DMS 273 (cell line): ENCODE measurements around the gene ASB10.

Experiments used
- DNase-seq: peaks from one replicate; lab custom pipeline; 2025; ENCODE audit not compliant: unreplicated experiment; lab: John Stamatoyannopoulos, UW

Gene ASB10

DNA sequence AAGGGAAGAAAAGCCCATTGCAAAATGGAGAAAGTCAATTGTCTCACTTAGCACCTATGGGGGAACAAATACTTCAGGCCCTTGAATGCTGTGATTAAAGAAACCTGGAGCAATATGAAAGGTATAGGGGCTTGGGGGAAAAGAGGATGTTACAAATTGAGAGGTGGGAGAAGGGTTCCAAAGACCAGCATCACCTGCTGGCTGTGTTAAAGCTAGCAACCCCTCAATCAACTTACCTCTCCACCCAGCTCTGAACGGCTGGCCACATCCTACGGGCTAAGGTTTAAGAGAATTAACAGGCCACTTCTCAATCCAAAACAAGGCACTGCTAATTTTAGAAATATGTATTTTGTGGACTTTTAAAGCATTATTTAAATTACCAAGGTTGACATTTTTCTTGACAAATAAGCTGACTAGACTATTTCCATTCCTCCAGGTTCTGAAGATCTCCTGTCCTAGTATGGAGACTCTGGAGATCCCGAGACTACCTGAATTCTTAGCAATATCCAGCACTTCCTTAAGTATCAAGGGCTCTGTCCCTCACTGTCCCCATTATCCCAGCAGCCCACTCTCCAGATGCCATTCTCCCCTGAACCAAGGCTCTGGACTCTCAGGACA lies 24.2 kb upstream of the ASB10 start:
- no peak for DNase-seq

GRCh38 chr7:151210087-151210854 lies 23.2 kb upstream of the ASB10 start, which contains the start of gene H2BK1:
H2BK1 (minus strand) TSS chr7:151210488; CDS start chr7:151210318, 170 bp downstream.
- DNase-seq = no peak

DNA sequence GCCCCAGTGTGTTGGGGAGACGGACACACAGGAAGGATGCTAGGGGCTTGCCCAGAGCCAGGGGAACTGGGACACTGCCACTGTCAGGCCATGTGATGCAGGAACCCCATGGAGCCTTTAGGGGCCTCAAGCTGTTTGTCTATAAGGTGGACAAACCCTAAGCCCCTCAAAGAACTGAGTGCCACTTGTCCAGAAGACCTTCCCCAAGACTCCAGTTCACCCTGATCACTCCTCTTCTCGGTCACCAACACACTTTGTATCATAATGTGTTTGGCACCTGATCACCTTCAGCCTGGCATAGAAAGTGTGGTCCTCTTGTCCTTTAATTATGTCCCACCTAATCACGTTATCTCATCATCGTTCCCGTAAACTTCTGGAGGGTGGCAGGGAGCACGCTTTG lies 22.5 kb upstream of the ASB10 start:
- no peak for DNase-seq

- no peak for DNase-seq
Observed at GRCh38 chr7:151208253-151208862, 21.3 kb upstream of the ASB10 start.

DNA sequence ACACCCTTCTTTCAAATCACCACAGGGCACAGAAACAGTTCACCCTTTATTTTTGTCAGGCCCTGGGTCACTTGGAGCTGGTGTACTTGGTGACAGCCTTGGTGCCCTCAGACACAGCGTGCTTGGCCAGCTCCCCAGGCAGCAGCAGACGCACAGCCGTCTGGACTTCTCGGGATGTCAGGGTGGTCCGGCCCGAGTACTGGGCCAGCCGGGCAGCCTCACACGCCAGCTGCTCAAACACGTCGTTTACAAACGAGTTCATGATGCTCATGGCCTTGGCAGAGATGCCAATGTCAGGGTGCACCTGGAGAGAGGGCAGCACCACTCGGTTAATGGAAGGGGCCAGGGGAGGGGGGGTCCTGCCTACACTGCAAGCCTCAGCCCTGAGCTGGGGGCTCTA lies 20.8 kb upstream of the ASB10 start:
- DNase-seq = no peak

GRCh38 chr7:151207315-151207714 lies 20.3 kb upstream of the ASB10 start:
- DNase-seq = no peak

DNA sequence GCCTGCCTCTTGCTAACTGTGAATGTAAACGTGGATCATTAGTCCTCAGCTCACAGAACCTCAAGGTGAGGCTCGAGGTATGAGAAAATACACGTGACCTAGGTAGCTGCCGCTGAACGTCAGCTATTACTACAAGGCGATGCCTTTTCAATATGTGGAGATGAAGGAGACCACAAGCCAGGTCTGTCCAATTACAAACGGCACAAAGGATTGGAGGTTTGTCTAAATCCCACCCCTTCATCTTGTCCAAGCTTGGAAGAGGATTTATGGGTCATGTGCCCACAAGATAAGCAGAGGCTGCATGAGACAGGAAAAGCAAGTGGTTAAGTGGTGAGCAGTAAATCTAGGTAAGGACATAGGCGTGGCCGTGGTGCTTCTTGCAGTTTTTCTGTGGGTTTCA lies 19.9 kb upstream of the ASB10 start:
- DNase-seq = no peak

DNA sequence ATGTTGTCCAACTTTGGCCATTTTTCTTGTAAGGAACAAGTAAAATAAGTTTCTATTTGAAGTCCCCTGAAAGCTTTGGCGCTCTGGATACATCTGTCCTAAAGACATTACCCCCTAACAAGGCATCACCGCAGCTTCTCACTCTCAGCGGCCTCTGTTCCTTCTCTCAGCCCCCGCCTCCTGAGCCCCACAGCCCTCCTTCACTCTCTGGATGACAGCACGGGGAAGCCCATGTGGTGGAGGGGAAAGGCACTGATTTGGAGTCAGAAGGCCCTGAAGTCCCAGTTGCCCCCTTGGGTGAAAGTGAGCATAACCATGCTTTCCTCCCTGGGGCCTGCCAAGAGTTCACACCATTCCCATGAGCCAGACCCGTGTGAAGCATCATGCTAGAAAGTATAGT lies 18.7 kb upstream of the ASB10 start:
- DNase-seq = no peak

DNA sequence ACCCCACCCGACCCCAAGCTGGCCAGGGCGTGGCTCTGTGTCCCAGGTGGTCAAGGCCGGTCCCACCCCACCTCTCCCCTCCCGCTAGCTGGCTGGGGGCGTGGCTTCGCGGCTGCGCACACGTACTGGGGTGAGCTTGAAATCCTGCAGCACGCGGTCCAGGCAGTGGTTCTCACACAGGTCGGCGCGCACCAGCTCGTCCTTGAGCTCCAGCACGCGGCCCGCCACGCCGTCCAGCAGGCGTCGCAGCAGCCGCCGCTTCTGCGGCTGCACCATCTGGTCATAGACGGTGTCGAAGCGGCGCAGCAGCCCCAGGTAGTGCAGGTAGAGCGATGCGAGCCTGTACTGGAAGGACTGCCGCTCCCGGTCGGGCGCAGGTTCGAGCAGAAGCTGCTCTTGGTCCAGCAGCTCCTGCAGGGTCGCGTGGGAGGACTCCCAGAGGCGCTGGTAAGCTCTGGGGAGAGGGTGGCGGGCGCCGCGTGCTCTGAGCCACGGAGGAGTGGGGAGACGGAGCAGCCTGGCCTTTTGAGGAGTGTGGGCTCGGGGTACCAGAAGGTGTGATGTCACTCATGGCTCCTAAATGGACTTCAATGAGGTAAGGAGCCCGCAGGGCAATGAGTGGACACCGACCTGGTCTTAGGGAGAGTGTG lies 17.5 kb upstream of the ASB10 start:
- DNase-seq = no peak

GRCh38 chr7:151202836-151203235 lies 15.8 kb upstream of the ASB10 start:
- no peak for DNase-seq

DNA sequence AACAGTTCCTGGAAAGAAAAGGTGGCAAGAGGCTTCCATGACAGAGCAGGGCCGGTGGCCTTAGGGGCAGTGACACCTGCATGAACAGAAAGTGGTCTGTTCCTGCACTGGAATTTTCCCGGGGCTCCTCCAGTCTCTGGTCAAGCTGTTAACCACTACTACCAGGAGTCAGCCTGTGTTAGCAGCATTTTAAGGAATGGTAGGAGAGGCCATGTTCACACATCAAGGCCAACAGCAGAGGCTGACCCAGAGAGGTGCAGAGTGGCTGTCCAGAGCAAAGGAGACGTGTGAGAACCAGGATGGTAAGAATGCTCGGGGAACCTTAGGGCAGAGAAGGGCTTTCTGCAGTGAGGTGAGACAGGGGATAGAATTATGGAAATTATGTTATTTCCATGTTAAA lies 14.7 kb upstream of the ASB10 start:
- no peak for DNase-seq

DNA sequence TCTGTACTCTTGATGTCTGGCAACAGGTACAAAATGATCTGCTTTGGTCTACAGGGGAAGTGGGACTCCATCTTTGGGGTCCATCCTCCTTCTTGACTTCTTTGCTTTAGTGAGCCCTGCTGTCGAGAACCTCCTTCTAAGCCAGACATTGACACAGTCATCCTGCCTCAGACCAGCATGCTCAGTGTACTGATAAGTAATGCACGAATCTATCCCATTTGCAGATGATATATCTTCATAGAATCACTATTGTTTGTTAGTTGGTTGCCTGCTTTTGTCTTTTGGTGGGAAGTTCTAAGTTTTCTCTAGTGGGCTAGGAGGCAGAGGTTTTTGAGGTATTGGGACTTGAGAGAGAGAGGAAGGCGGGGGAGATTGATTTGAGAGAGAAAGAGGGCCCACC lies 14.3 kb upstream of the ASB10 start:
- no peak for DNase-seq

DNA sequence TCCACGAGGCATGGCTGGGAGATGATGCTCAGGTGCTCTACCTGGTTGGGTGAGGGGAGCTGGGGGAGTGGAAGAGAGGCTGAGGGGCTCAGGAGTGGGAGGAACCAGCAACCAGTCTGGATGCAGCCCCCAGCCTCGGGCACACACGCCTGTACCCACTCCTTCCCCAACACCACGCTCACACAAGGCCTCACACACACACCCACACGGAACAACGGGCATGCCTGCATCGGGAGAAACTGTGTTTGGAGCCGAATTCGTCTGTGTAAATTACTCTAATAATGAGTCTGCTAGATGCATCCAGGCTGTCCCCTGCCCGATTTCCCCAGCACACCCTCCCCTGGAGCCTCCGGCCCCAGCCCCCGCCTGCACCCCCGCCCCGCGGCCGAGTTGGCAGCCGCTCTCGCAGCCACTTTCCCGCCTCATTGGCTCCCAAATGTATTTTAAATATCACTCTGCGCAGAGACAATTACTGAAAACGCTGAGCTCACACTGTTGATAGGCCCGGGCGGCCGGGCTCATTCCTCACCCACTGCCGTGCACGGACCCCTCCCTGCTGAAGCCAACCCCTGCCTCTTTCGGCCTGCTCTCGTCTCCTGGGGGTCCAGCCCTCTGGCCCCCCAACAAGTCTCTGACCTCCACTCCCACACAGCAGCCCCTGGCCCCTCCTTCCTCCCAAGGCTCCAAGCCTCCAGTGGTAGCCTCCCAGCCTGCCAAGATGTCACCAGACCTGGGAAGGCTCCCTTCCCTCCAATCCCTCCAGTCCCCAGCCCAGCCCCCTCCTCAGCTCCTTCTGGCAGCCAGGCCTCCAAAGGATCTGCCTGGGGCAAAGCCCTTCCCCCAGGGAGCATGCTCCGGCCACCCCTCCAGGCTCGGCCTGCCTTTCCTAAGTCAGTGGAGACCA lies 12.1 kb upstream of the ASB10 start:
- peak; percentile 79 for DNase-seq

DNA sequence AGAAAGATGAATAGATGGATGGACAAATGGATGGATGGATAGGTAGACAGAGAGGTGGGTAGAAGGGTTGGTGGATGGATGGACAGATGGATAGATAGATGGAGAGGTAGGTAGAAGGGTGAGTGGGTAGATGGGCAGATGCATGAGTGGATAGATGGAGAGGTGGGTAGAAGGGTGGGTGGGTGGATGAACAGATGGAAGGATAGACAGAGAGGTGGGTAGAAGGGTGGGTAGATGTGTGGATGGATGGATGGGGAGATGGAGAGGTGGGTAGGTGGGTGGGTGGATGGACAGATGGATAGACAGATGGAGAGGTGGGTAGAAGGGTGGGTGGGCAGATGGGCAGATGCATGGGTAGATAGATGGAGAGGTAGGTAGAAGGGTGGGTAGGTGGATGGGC lies 10.9 kb upstream of the ASB10 start:
- no peak for DNase-seq

DNA sequence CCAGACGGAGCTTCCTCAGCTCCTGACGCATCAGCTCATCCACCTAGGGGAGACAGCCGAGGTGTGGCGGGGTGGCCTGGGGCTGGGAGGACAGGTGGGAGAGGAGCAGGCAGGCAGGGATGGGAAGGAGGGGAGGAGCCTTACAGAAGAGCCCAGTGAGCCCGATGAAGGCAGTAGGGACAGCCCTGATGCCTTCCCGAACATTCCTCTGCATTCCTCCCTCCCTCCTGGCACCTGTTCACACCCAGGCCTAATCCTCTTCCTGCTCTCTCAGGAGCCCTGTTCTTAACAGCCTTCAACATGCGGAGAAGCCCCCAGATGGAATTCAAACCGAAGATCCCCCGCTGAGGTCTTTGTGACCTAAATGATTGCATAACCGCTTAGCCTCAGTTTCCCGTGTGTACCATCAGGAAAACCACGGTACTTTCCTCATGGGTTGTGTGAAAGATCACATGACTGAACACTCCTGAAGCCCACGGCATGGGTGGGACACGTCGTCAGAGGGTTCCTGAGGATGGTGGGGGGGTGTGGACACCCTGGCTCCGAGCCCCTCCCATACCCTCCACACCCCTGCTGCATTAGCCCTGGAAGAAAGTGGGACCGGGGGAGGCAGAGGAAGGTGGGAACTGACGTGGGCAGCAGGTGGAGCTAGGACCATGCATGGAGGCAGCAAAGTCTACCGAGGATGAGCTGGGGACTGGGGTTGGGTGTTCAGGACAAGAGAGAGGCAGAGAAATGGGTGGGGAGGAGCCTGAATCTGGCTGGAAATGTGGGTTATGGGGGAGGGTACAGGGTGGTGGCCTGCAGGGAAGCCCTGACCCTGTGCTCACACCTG lies 8.8 kb upstream of the ASB10 start:
- DNase-seq = no peak

DNA sequence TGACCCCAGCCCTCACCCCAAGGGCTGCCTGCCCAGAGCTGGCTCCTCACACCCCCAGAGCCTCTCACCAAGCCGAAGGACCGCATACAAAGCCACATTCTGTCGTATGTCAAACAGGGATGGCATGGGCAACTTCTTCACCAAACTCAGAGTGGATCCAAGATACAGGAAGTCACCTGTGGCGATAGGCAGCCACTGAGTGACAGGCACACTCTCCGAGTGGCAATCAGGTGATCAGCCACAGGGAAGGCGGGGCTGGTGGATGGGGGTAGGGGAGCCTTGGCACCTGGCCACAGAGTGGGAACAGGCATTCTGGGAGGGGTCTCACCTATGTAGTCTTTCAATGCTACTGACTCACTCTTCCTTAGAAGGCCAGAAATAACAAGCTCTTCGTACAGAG lies 7.1 kb upstream of the ASB10 start:
- no peak for DNase-seq

DNA sequence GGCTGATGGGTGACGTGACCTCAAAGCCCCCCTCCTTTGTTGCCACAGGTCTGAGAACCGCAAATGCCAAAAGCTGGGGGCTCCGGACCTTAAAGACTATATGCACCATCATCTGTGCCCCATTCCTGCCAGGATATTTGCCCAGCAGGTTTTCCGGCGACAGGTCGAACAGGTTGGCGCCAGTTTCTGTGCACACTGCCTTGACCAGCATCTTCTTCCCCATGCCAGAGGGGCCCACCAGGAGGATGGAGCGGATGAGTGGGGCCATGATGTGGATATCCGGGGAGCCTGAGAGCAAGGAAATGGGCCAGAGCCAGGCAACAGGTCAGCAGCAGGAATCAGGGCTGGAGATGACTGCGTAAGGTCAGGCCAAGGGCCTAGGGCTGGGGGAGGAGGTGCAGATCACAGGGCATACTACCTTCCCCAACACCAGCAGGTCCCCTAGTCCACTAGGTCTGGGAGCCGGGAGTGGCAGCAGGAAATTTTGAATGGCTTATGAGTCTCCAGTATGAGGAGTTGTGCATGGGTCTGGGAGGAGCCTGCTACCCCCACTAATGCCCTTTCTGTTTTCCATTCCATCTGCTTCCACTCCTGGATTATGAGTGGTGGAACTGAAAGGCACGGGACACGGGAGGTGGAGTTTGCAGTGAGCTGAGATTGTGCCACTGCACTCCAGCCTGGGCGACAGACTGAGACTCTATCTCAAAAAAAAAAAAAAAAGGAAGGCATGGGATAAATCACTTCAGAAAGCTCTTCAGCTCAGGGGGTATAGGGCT lies 6.3 kb upstream of the ASB10 start:
- no peak for DNase-seq

GRCh38 chr7:151192002-151192539 lies 5.0 kb upstream of the ASB10 start:
- DNase-seq = no peak

DNA sequence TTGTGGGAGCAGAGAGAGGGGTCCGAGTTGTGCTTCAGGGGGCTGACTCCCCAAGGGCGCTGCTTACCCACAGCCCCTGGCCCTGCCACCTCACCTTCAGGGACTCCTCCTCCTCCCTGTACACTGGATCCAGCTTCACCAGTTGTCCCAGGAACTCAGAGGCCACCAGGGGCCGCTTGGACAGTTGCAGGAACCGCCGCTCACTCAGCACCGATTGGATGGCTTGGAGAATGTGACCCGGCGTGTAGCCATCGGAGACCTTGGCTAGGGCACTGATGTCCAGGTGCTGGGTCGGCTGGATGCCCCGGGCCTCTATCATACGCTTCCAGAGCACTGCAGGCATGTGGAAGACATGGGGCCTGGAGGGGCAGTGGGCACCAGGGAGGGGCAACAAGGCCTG lies 4.5 kb upstream of the ASB10 start:
- no peak for DNase-seq
